ENCODE results near the gene TIMM10. TPM values are rescaled to one million over a fixed set of nuclear protein-coding genes. Genes with fewer than 3 reads are reported as not detected.

The TIMM10 gene
- total RNA-seq, 6 donors from 2014 or later, result 7.3 to 62.2 (median 26.8) TPM

DNA sequence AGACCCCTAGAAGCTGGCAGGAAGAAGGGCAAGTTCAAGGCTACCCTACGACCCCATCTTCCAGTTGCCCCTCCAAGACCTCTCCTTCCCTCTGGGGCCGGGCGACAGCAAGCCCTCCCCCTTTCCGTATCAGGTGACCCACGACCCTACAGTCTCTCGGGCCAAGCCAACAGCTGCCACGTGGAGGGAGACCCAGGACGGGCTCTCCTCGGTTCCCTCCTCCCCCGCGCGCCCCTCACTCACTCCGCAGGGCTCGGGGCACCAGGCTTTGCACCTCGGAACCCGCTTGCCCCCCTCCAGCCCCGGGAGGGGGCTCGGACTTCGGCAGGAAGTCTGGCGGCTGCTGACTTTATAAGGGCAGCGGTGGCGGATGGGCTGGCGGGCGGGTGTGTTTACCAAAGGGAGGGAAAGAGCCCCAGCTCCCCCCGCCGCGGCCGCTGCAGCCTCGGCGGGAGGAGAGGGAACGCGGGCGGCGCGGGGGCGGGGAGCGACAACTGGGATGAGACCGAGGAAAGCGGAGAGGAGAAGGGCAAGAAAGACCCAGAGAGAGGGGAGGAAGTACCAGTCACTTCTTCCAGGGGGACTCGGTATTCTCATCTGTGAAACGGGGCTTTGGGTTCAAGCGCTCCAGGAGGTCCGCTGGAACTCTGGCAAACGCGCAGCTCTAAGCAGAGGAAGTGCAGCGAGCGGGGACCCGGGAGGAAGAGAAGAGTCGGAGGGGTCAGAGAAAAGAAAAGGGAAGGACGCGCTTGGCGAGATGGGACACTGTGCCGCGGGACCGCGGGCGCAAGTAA, 15.8 kb downstream of the TIMM10 start:
- peak; percentile 50 to 81 for ATAC-seq (ENCODE audit: low FRiP score in 2 of 2)
- Histone ChIP-seq H3K27me3 (no peaks in the 10 kb centered on the region), H3K36me3 (no peaks in the 10 kb centered on the region), H3K4me3 (peak overlapping the region; percentile 65 to 89 (median 80)), H3K9me3 (no peaks in the 10 kb centered on the region), H3K4me1 (peaks cover 11 to 27% (median 16%) of the 10 kb centered on the region in 4 donors), H3K27ac (peak overlapping the region; percentile 20 to 77 (median 72))
- WGBS, 2 donors, result 0 to 1% methylated on average over 30 to 53 of the region's 57 CpGs
- no peak for TF ChIP-seq EP300 (IDR thresholded peaks at IDR 0.05)
- TF ChIP-seq POLR2A (IDR thresholded peaks at IDR 0.05), result peak in 1 of 4 donors; percentile 10
- TF ChIP-seq, protein P1, sequence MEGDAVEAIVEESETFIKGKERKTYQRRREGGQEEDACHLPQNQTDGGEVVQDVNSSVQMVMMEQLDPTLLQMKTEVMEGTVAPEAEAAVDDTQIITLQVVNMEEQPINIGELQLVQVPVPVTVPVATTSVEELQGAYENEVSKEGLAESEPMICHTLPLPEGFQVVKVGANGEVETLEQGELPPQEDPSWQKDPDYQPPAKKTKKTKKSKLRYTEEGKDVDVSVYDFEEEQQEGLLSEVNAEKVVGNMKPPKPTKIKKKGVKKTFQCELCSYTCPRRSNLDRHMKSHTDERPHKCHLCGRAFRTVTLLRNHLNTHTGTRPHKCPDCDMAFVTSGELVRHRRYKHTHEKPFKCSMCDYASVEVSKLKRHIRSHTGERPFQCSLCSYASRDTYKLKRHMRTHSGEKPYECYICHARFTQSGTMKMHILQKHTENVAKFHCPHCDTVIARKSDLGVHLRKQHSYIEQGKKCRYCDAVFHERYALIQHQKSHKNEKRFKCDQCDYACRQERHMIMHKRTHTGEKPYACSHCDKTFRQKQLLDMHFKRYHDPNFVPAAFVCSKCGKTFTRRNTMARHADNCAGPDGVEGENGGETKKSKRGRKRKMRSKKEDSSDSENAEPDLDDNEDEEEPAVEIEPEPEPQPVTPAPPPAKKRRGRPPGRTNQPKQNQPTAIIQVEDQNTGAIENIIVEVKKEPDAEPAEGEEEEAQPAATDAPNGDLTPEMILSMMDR (IDR thresholded peaks at IDR 0.05), result no peak
- no peak for TF ChIP-seq POLR2AphosphoS5 (IDR thresholded peaks at IDR 0.05)
- peak; percentile 69 to 92 for DNase-seq

DNA sequence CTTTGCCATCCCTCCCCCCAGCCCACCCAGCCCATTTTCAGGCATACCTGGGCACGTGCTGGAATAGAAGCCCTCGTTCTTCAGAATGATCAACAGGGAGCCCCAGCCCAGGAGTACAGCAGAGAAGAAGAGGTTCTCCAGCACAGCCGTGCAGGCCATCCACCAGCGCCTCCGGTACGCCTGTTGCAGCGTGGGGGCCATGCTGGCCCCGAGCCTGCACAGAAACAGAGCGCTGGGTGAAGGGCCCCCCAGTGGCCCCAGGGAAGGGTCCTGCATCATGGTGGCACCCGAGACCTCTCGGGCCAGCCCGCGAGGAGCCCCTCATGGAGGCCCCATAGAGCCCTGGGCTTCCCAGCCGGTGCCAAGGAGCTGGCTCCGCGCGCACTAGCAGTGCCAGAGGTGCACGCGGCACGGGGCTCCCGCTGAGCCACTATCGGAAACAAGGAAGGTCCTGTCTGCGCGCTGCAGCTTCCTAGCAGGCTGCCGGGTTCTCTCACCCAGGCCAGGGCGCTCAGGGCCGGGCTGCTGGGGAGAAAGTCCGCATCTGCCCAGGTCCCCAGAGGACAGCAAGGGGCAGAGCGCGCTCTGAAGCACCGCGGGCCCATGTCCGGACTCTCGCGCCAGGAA, 16.5 kb downstream of the TIMM10 start:
- Histone ChIP-seq H3K27me3 (no peaks in the 10 kb centered on the region), H3K36me3 (no peaks in the 10 kb centered on the region), H3K4me1 (peaks cover 11 to 27% (median 16%) of the 10 kb centered on the region in 4 donors), H3K9me3 (no peaks in the 10 kb centered on the region), H3K27ac (peak overlapping the region in 3 of 4 donors; percentile 71 to 77 (median 73)), H3K4me3 (peak overlapping the region; percentile 65 to 89 (median 80))
- no peak for TF ChIP-seq EP300 (IDR thresholded peaks at IDR 0.05)
- no peak for TF ChIP-seq POLR2A (IDR thresholded peaks at IDR 0.05)
- TF ChIP-seq, protein P1 (IDR thresholded peaks at IDR 0.05), result no peak
- no peak for TF ChIP-seq POLR2AphosphoS5 (IDR thresholded peaks at IDR 0.05)
- 23 to 25% methylated on average over 14 to 23 of the region's 35 CpGs for WGBS, 2 donors
- ATAC-seq (ENCODE audit: low FRiP score in 2 of 2) (peak; percentile 59 to 65), DNase-seq (peak; percentile 58 to 88)

DNA sequence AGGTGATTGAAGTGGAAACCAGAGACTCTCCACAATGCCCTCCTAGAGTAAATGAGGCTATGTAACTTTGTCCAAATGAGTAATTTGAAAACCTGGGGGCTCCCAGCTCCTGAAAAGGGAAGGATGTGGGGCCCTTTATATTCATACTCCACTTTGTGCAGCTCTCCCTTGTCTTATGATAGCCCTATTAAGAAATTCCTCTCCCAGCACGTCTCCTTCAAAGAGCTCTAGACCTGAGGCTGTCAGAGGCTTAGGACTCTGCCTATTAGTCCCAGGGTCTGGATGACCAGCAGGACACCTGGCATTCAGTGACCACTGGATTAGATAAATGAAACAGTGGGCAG, 17.1 kb downstream of the TIMM10 start:
- TF ChIP-seq, protein P1 (IDR thresholded peaks at IDR 0.05), result no peak
- TF ChIP-seq EP300 (IDR thresholded peaks at IDR 0.05), result no peak
- TF ChIP-seq POLR2A (IDR thresholded peaks at IDR 0.05), result no peak
- no peak for TF ChIP-seq POLR2AphosphoS5 (IDR thresholded peaks at IDR 0.05)
- 24 to 55% methylated on average over 1 of the region's 1 CpG for WGBS, 2 donors
- Histone ChIP-seq H3K27ac (peak overlapping the region in 2 of 4 donors; percentile 71 to 73), H3K4me3 (peak overlapping the region in 2 of 4 donors; percentile 81 to 89), H3K27me3 (no peaks in the 10 kb centered on the region), H3K9me3 (no peaks in the 10 kb centered on the region), H3K36me3 (no peaks in the 10 kb centered on the region), H3K4me1 (peaks cover 11 to 27% (median 16%) of the 10 kb centered on the region in 4 donors)
- DNase-seq, result no peak
- ATAC-seq (ENCODE audit: low FRiP score in 2 of 2), result no peak

DNA sequence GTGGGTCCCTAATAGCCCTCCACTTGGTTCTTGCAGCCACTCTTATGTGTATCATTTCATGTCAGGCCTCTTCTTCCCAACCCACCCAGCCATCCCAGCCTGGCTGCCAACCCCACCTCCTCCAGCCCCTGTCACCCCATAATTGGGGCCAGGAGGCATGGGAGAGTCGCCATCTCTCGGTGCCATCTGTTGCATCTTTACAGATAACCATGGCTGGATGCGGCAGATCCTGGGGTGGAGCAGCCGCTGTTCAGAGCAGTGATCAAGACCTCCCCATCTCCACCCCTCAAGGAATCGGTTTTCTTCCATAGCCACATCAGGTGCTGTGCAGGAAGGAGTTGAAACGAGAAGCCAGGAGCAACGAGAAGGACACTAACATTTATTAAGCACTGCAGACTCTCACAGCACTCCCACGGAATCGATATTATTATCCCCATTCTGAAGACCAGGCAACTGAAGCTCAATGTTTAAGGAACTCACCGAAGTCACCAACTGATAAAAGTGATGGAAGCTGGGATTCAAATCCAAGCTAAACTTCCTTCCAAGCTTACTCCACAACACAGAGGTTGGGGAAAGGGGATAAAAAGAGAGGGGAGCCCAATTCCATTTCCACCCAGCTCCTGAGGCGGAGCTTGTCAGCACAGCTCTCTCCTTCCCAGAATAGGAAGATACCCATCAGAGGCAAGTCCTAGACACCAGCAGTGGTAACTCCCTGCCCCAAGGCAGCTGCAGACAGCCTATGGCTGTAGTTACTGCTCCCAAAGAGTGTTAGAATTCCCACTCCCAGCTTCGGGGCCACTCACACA, 17.7 kb downstream of the TIMM10 start:
- TF ChIP-seq, protein P1 (IDR thresholded peaks at IDR 0.05), result no peak
- TF ChIP-seq POLR2A (IDR thresholded peaks at IDR 0.05) (no peak), EP300 (IDR thresholded peaks at IDR 0.05) (no peak), POLR2AphosphoS5 (IDR thresholded peaks at IDR 0.05) (no peak)
- 89% methylated on average over 10 to 12 of the region's 12 CpGs for WGBS, 2 donors
- no peak overlapping the region for H3K4me3 ChIP-seq
- peak overlapping the region in 1 of 4 donors; percentile 71 for H3K27ac ChIP-seq
- H3K9me3 ChIP-seq, result no peaks in the 10 kb centered on the region
- no peak for DNase-seq
- no peaks in the 10 kb centered on the region for H3K27me3 ChIP-seq
- peaks cover 11 to 27% (median 16%) of the 10 kb centered on the region in 4 donors for H3K4me1 ChIP-seq
- no peak for ATAC-seq (ENCODE audit: low FRiP score in 2 of 2)
- no peaks in the 10 kb centered on the region for H3K36me3 ChIP-seq
